NT2/D1 (cell line): ENCODE measurements around the gene RAMP3.

ENCODE experiments used
- SUZ12 ChIP-seq: IDR thresholded peaks from 2 replicates; pipeline ENCODE4 v1.6.1; 2011; ENCODE audit not compliant: insufficient read length, insufficient read depth; ENCODE audit errors: extremely low read depth
- YY1 ChIP-seq: IDR thresholded peaks from 2 replicates; pipeline ENCODE4 v1.6.1; 2011; ENCODE audit not compliant: insufficient read length, insufficient read depth
- ZNF274 ChIP-seq: IDR thresholded peaks from 2 replicates; pipeline ENCODE4 v1.6.1; 2011; ENCODE audit warnings: mild to moderate bottlenecking, low read depth, low read length

GRCh38 chr7:45119550-45119949 is 38.0 kb upstream of the RAMP3 start:
- TF ChIP-seq ZNF274 (no peak), YY1 (no peak), SUZ12 (no peak)
